HUDEP-2 (cell line): ENCODE data around the gene CARMIL1.
"Not testable (repeated sequence)": the region's sequence is repeated elsewhere in the genome, so short reads cannot be mapped to it uniquely, and the experiment has no call there.

Experiments used
- DNase-seq, 76 experiments: peaks; one replicate each; lab custom pipeline; 2025; ENCODE audit not compliant: unreplicated experiment in 76 of 76; lab: John Stamatoyannopoulos, UW

Gene CARMIL1

GRCh38 chr6:25365154-25365553 lies 86.0 kb downstream of the CARMIL1 start:
- no peak for DNase-seq

GRCh38 chr6:25366903-25367545 lies 87.8 kb downstream of the CARMIL1 start:
- DNase-seq, result no peak

GRCh38 chr6:25369036-25369432 lies 89.9 kb downstream of the CARMIL1 start:
- DNase-seq, result no peak

GRCh38 chr6:25369433-25370177 lies 90.4 kb downstream of the CARMIL1 start:
- DNase-seq, result no peak

GRCh38 chr6:25370178-25371036 lies 91.2 kb downstream of the CARMIL1 start:
- no peak for DNase-seq

- no peak for DNase-seq
These were observed 91.8 kb downstream of the CARMIL1 start for GRCh38 chr6:25371037-25371347.

GRCh38 chr6:25375125-25375524 lies 96.0 kb downstream of the CARMIL1 start:
- DNase-seq, result no peak

GRCh38 chr6:25377664-25378063 lies 98.5 kb downstream of the CARMIL1 start:
- DNase-seq, result peak in 4 of 76 experiments; percentile 8 to 25 (median 19)

- no peak for DNase-seq
These were observed 101.9 kb downstream of the CARMIL1 start for GRCh38 chr6:25381077-25381476.

GRCh38 chr6:25382476-25382875 lies 103.3 kb downstream of the CARMIL1 start:
- DNase-seq, result not testable (repeated sequence)

GRCh38 chr6:25384234-25384633 lies 105.1 kb downstream of the CARMIL1 start:
- DNase-seq, result no peak

- DNase-seq, result peak in 4 of 76 experiments; percentile 14 to 61 (median 29)
These were observed 105.8 kb downstream of the CARMIL1 start for GRCh38 chr6:25384967-25385366.

GRCh38 chr6:25387483-25387882 lies 108.3 kb downstream of the CARMIL1 start:
- no peak for DNase-seq

- DNase-seq, result no peak
These were observed 108.7 kb downstream of the CARMIL1 start for GRCh38 chr6:25387911-25388310.

GRCh38 chr6:25388776-25389175 lies 109.6 kb downstream of the CARMIL1 start:
- DNase-seq, result no peak

- no peak for DNase-seq
These were observed 110.3 kb downstream of the CARMIL1 start for GRCh38 chr6:25389471-25389870.

GRCh38 chr6:25392372-25392771 lies 113.2 kb downstream of the CARMIL1 start:
- DNase-seq, result no peak

- DNase-seq, result no peak
These were observed 116.6 kb downstream of the CARMIL1 start for GRCh38 chr6:25395731-25396130.

- DNase-seq, result peak in 1 of 76 experiments; percentile 11
These were observed 118.2 kb downstream of the CARMIL1 start for GRCh38 chr6:25397406-25397805.

GRCh38 chr6:25399885-25400284 lies 120.7 kb downstream of the CARMIL1 start:
- no peak for DNase-seq

GRCh38 chr6:25401711-25402110 lies 122.5 kb downstream of the CARMIL1 start:
- DNase-seq, result no peak
